Mesenteric fat pad (tissue), 1 donor: ENCODE data around the gene INA. TPM values are rescaled to one million over a fixed set of nuclear protein-coding genes. Genes with fewer than 3 reads are reported as not detected.

Experiments used
- DNase-seq: peaks from one replicate; pipeline ENCODE4 v3.0.0-alpha.2; 2020; ENCODE audit warnings: low spot score
- total RNA-seq: library from RNA; stranded (reverse); fragmentation: NEBNext Ultra II Directional; extraction: Animal tissue kit (Norgen Biotek cat#: 25700); gene quantifications from one replicate; pipeline ENCODE4 v1.2.1, GENCODE V29; 2021
- donor health status: DM: yes; HTN: yes; CAD: no.

Gene INA
- total RNA-seq, 1 donor from 2014 or later, result not detected

GRCh38 chr10:103273041-103273441, 3.9 kb upstream of the INA start:
- no peak for DNase-seq

- DNase-seq, result no peak
Measured at GRCh38 chr10:103276251-103276895, 565 bp upstream of the INA start.

- DNase-seq, result no peak
Measured at GRCh38 chr10:103277713-103278536, 987 bp downstream of the INA start.

- DNase-seq, result no peak
Measured at GRCh38 chr10:103278537-103278823, 1.5 kb downstream of the INA start.

- DNase-seq, result no peak
Measured at GRCh38 chr10:103278862-103279298, 1.9 kb downstream of the INA start.

GRCh38 chr10:103280031-103280430, 3.1 kb downstream of the INA start:
- no peak for DNase-seq

- no peak for DNase-seq
Measured at GRCh38 chr10:103280506-103280905, 3.6 kb downstream of the INA start.

- DNase-seq, result peak; percentile 69
Measured at GRCh38 chr10:103281753-103282152, 4.8 kb downstream of the INA start.

- no peak for DNase-seq
Measured at GRCh38 chr10:103282961-103283360, 6.0 kb downstream of the INA start.

GRCh38 chr10:103284170-103284569, 7.2 kb downstream of the INA start:
- DNase-seq, result peak; percentile 65

GRCh38 chr10:103287992-103288391, 11.1 kb downstream of the INA start:
- no peak for DNase-seq

- peak; percentile 9 for DNase-seq
Measured at GRCh38 chr10:103291588-103291987, 14.7 kb downstream of the INA start.

GRCh38 chr10:103295374-103296015, 18.6 kb downstream of the INA start:
- no peak for DNase-seq

GRCh38 chr10:103307594-103307993, 30.7 kb downstream of the INA start:
- DNase-seq, result peak; percentile 20

GRCh38 chr10:103310197-103310596, 33.3 kb downstream of the INA start:
- no peak for DNase-seq

- DNase-seq, result no peak
Measured at GRCh38 chr10:103316087-103316486, 39.1 kb downstream of the INA start.

GRCh38 chr10:103327906-103328305, 51.0 kb downstream of the INA start:
- no peak for DNase-seq

- DNase-seq, result no peak
Measured at GRCh38 chr10:103333934-103334520, 57.1 kb downstream of the INA start.

- DNase-seq, result no peak
Measured at GRCh38 chr10:103334567-103334966, 57.6 kb downstream of the INA start.

GRCh38 chr10:103336370-103336769, 59.4 kb downstream of the INA start:
- no peak for DNase-seq
